ENCODE data around the gene OGFOD2. TPM values are rescaled to one million over a fixed set of nuclear protein-coding genes. Genes with fewer than 3 reads are reported as not detected.

The OGFOD2 gene
- total and polyA plus RNA-seq, 2 of the 13 experiments (the other 11 are each of a cell fraction or from before 2014, with no cell fraction given): 13.2 to 14.6 TPM

- TF ChIP-seq, protein P1, sequence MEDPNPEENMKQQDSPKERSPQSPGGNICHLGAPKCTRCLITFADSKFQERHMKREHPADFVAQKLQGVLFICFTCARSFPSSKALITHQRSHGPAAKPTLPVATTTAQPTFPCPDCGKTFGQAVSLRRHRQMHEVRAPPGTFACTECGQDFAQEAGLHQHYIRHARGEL (CRISPR knock-in tag; IDR thresholded peaks at IDR 0.05): no peak
- TF ChIP-seq, protein P2, sequence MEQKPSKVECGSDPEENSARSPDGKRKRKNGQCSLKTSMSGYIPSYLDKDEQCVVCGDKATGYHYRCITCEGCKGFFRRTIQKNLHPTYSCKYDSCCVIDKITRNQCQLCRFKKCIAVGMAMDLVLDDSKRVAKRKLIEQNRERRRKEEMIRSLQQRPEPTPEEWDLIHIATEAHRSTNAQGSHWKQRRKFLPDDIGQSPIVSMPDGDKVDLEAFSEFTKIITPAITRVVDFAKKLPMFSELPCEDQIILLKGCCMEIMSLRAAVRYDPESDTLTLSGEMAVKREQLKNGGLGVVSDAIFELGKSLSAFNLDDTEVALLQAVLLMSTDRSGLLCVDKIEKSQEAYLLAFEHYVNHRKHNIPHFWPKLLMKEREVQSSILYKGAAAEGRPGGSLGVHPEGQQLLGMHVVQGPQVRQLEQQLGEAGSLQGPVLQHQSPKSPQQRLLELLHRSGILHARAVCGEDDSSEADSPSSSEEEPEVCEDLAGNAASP (CRISPR knock-in tag; IDR thresholded peaks at IDR 0.05; ENCODE audit: borderline replicate concordance): no peak
- TF ChIP-seq U2AF1 (optimal IDR thresholded peaks at IDR 0.05; ENCODE audit: low read depth, low read length): no peak
- no peak for TF ChIP-seq ZNF572 (CRISPR knock-in tag; IDR thresholded peaks at IDR 0.05)
- TF ChIP-seq ZNF512B (CRISPR knock-in tag; IDR thresholded peaks at IDR 0.05; ENCODE audit: borderline replicate concordance): no peak
- no peak for TF ChIP-seq ZKSCAN8 (CRISPR knock-in tag; IDR thresholded peaks at IDR 0.05; ENCODE audit: borderline replicate concordance)
- no peak for TF ChIP-seq SP140L (CRISPR knock-in tag; IDR thresholded peaks at IDR 0.05; ENCODE audit: borderline replicate concordance)
- no peak for TF ChIP-seq SCMH1 (CRISPR knock-in tag; IDR thresholded peaks at IDR 0.05; ENCODE audit: borderline replicate concordance)
Measured at GRCh38 chr12:122983789-122984515, 8.9 kb downstream of the OGFOD2 start (continued).

Data from HepG2 (cell line).